ENCODE results near the gene OCIAD1.
"Not testable (repeated sequence)": the region's sequence is repeated elsewhere in the genome, so short reads cannot be mapped to it uniquely, and the experiment has no call there.

The OCIAD1 gene

GRCh38 chr4:48796927-48797679 is 33.8 kb upstream of the OCIAD1 start:
- Histone ChIP-seq H3K9me3 (ENCODE audit: control insufficient read depth, insufficient read depth, low read length) (no peaks in the 10 kb centered on the region), H3K27me3 (ENCODE audit: control insufficient read depth, insufficient read depth, low read length) (no peaks in the 10 kb centered on the region), H3K4me3 (ENCODE audit: low read length) (no peak overlapping the region), H3K27ac (ENCODE audit: low read length) (no peak overlapping the region), H3K36me3 (ENCODE audit: control insufficient read depth, insufficient read depth, low read length) (no peaks in the 10 kb centered on the region), H3K4me1 (ENCODE audit: control insufficient read depth, insufficient read depth, low read length) (no peaks in the 10 kb centered on the region)
- DNase-seq (ENCODE audit: low read depth, low spot score), result no peak
- no CpG with 5 or more reads among the region's 1 CpG for WGBS (ENCODE audit: insufficient coverage, insufficient read length)

- Histone ChIP-seq H3K9me3 (ENCODE audit: control insufficient read depth, insufficient read depth, low read length) (no peaks in the 10 kb centered on the region), H3K36me3 (ENCODE audit: control insufficient read depth, insufficient read depth, low read length) (no peaks in the 10 kb centered on the region), H3K4me1 (ENCODE audit: control insufficient read depth, insufficient read depth, low read length) (no peaks in the 10 kb centered on the region), H3K27me3 (ENCODE audit: control insufficient read depth, insufficient read depth, low read length) (no peaks in the 10 kb centered on the region), H3K27ac (ENCODE audit: low read length) (no peak overlapping the region), H3K4me3 (ENCODE audit: low read length) (no peak overlapping the region)
- no peak for DNase-seq (ENCODE audit: low read depth, low spot score)
- no CpG with 5 or more reads among the region's 2 CpGs for WGBS (ENCODE audit: insufficient coverage, insufficient read length)
These were observed 32.8 kb upstream of the OCIAD1 start for GRCh38 chr4:48798117-48798516.

- no peak overlapping the region for H3K27ac ChIP-seq (ENCODE audit: low read length)
- H3K9me3 ChIP-seq (ENCODE audit: control insufficient read depth, insufficient read depth, low read length), result no peaks in the 10 kb centered on the region
- H3K4me3 ChIP-seq (ENCODE audit: low read length), result no peak overlapping the region
- WGBS (ENCODE audit: insufficient coverage, insufficient read length), result no CpG with 5 or more reads among the region's 2 CpGs
- DNase-seq (ENCODE audit: low read depth, low spot score), result no peak
- no peaks in the 10 kb centered on the region for H3K36me3 ChIP-seq (ENCODE audit: control insufficient read depth, insufficient read depth, low read length)
- H3K4me1 ChIP-seq (ENCODE audit: control insufficient read depth, insufficient read depth, low read length), result no peaks in the 10 kb centered on the region
- H3K27me3 ChIP-seq (ENCODE audit: control insufficient read depth, insufficient read depth, low read length), result no peaks in the 10 kb centered on the region
These were observed 31.7 kb upstream of the OCIAD1 start for GRCh38 chr4:48799157-48799556.

- H3K9me3 ChIP-seq (ENCODE audit: control insufficient read depth, insufficient read depth, low read length); H3K36me3 ChIP-seq (ENCODE audit: control insufficient read depth, insufficient read depth, low read length); H3K4me1 ChIP-seq (ENCODE audit: control insufficient read depth, insufficient read depth, low read length); H3K27ac ChIP-seq (ENCODE audit: low read length); DNase-seq (ENCODE audit: low read depth, low spot score); H3K4me3 ChIP-seq (ENCODE audit: low read length); H3K27me3 ChIP-seq (ENCODE audit: control insufficient read depth, insufficient read depth, low read length): not testable (repeated sequence)
- no CpG with 5 or more reads among the region's 2 CpGs for WGBS (ENCODE audit: insufficient coverage, insufficient read length)
These were observed 30.7 kb upstream of the OCIAD1 start for GRCh38 chr4:48800155-48800554.

GRCh38 chr4:48801016-48801715 is 29.7 kb upstream of the OCIAD1 start:
- H3K9me3 ChIP-seq (ENCODE audit: control insufficient read depth, insufficient read depth, low read length), result no peaks in the 10 kb centered on the region
- no peaks in the 10 kb centered on the region for H3K4me1 ChIP-seq (ENCODE audit: control insufficient read depth, insufficient read depth, low read length)
- no peaks in the 10 kb centered on the region for H3K27me3 ChIP-seq (ENCODE audit: control insufficient read depth, insufficient read depth, low read length)
- H3K27ac ChIP-seq (ENCODE audit: low read length), result no peak overlapping the region
- no peak overlapping the region for H3K4me3 ChIP-seq (ENCODE audit: low read length)
- no CpG with 5 or more reads among the region's 3 CpGs for WGBS (ENCODE audit: insufficient coverage, insufficient read length)
- DNase-seq (ENCODE audit: low read depth, low spot score), result no peak
- no peaks in the 10 kb centered on the region for H3K36me3 ChIP-seq (ENCODE audit: control insufficient read depth, insufficient read depth, low read length)

- Histone ChIP-seq H3K27me3 (ENCODE audit: control insufficient read depth, insufficient read depth, low read length) (no peaks in the 10 kb centered on the region), H3K9me3 (ENCODE audit: control insufficient read depth, insufficient read depth, low read length) (no peaks in the 10 kb centered on the region), H3K27ac (ENCODE audit: low read length) (no peak overlapping the region), H3K36me3 (ENCODE audit: control insufficient read depth, insufficient read depth, low read length) (no peaks in the 10 kb centered on the region), H3K4me3 (ENCODE audit: low read length) (no peak overlapping the region), H3K4me1 (ENCODE audit: control insufficient read depth, insufficient read depth, low read length) (no peaks in the 10 kb centered on the region)
- no peak for DNase-seq (ENCODE audit: low read depth, low spot score)
- WGBS (ENCODE audit: insufficient coverage, insufficient read length), result no CpG with 5 or more reads among the region's 8 CpGs
These were observed 26.1 kb upstream of the OCIAD1 start for GRCh38 chr4:48804584-48805301.

- no peaks in the 10 kb centered on the region for H3K9me3 ChIP-seq (ENCODE audit: control insufficient read depth, insufficient read depth, low read length)
These were observed 18.0 kb upstream of the OCIAD1 start for GRCh38 chr4:48812866-48813265.

GRCh38 chr4:48813964-48814363 is 16.9 kb upstream of the OCIAD1 start:
- Histone ChIP-seq H3K4me1 (ENCODE audit: control insufficient read depth, insufficient read depth, low read length) (no peaks in the 10 kb centered on the region), H3K9me3 (ENCODE audit: control insufficient read depth, insufficient read depth, low read length) (no peaks in the 10 kb centered on the region), H3K4me3 (ENCODE audit: low read length) (no peak overlapping the region), H3K27ac (ENCODE audit: low read length) (no peak overlapping the region), H3K27me3 (ENCODE audit: control insufficient read depth, insufficient read depth, low read length) (no peaks in the 10 kb centered on the region), H3K36me3 (ENCODE audit: control insufficient read depth, insufficient read depth, low read length) (no peaks in the 10 kb centered on the region)
- no CpG with 5 or more reads among the region's 1 CpG for WGBS (ENCODE audit: insufficient coverage, insufficient read length)
- DNase-seq (ENCODE audit: low read depth, low spot score), result no peak

More at GRCh38 chr4:48812866-48813265, 18.0 kb upstream of the OCIAD1 start:
- DNase-seq (ENCODE audit: low read depth, low spot score), result no peak
- no peak overlapping the region for H3K27ac ChIP-seq (ENCODE audit: low read length)
- no peak overlapping the region for H3K4me3 ChIP-seq (ENCODE audit: low read length)
- no peaks in the 10 kb centered on the region for H3K27me3 ChIP-seq (ENCODE audit: control insufficient read depth, insufficient read depth, low read length)
- H3K4me1 ChIP-seq (ENCODE audit: control insufficient read depth, insufficient read depth, low read length), result no peaks in the 10 kb centered on the region
- H3K36me3 ChIP-seq (ENCODE audit: control insufficient read depth, insufficient read depth, low read length), result no peaks in the 10 kb centered on the region
- WGBS (ENCODE audit: insufficient coverage, insufficient read length), result no CpG with 5 or more reads among the region's 6 CpGs

- Histone ChIP-seq H3K27ac (ENCODE audit: low read length) (no peak overlapping the region), H3K4me1 (ENCODE audit: control insufficient read depth, insufficient read depth, low read length) (no peaks in the 10 kb centered on the region), H3K4me3 (ENCODE audit: low read length) (no peak overlapping the region), H3K36me3 (ENCODE audit: control insufficient read depth, insufficient read depth, low read length) (no peaks in the 10 kb centered on the region), H3K27me3 (ENCODE audit: control insufficient read depth, insufficient read depth, low read length) (no peaks in the 10 kb centered on the region), H3K9me3 (ENCODE audit: control insufficient read depth, insufficient read depth, low read length) (no peaks in the 10 kb centered on the region)
- no peak for DNase-seq (ENCODE audit: low read depth, low spot score)
- no CpG with 5 or more reads among the region's 2 CpGs for WGBS (ENCODE audit: insufficient coverage, insufficient read length)
These were observed 15.4 kb upstream of the OCIAD1 start for GRCh38 chr4:48815483-48815882.

- H3K4me3 ChIP-seq (ENCODE audit: low read length); H3K27me3 ChIP-seq (ENCODE audit: control insufficient read depth, insufficient read depth, low read length); H3K9me3 ChIP-seq (ENCODE audit: control insufficient read depth, insufficient read depth, low read length); H3K27ac ChIP-seq (ENCODE audit: low read length); DNase-seq (ENCODE audit: low read depth, low spot score); H3K36me3 ChIP-seq (ENCODE audit: control insufficient read depth, insufficient read depth, low read length); H3K4me1 ChIP-seq (ENCODE audit: control insufficient read depth, insufficient read depth, low read length): not testable (repeated sequence)
- no CpG with 5 or more reads among the region's 7 CpGs for WGBS (ENCODE audit: insufficient coverage, insufficient read length)
These were observed 14.6 kb upstream of the OCIAD1 start for GRCh38 chr4:48816297-48816696.
